Stimulated activated CD4-positive, alpha-beta T cell treated with anti-CD3 and anti-CD28 coated beads, Interleukin-1b, Interleukin-23, amount 100 ng/mL, for 48 hours (primary cell): ENCODE measurements around the gene KNDC1.
A peak's percentile ranks its signal among the peaks of the same experiment; 100 is the strongest.
"Not testable (repeated sequence)": the region's sequence is repeated elsewhere in the genome, so short reads cannot be mapped to it uniquely, and the experiment has no call there.

ENCODE experiments used
- DNase-seq: peaks from one replicate; pipeline ENCODE4 v3.0.0-alpha.2; 2020

Gene KNDC1

GRCh38 chr10:133247681-133248333, 87.8 kb downstream of the KNDC1 start:
- DNase-seq = no peak

DNA sequence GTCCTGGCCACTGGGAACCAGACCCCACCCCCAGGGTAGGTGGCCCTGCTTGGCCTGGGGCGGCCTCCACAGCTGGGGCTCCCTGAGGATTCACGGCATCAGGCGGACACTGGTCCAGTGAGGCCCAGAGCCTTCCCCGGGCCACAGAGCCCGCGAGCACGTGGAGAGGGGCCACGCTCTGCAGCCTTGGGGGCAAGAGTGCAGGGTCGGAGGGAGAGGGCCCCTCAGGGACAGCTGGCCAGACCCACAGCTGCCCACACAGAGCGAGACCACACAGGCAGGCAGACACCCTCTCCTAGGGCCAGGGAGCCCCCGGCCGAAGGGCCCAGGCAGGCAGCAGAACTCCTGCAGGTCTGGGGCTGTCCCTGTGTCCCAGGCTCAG, 88.3 kb downstream of the KNDC1 start:
- no peak for DNase-seq

GRCh38 chr10:133249094-133249780, 89.2 kb downstream of the KNDC1 start:
- DNase-seq = no peak

- no peak for DNase-seq
Observed at GRCh38 chr10:133249975-133250754, 90.1 kb downstream of the KNDC1 start.

DNA sequence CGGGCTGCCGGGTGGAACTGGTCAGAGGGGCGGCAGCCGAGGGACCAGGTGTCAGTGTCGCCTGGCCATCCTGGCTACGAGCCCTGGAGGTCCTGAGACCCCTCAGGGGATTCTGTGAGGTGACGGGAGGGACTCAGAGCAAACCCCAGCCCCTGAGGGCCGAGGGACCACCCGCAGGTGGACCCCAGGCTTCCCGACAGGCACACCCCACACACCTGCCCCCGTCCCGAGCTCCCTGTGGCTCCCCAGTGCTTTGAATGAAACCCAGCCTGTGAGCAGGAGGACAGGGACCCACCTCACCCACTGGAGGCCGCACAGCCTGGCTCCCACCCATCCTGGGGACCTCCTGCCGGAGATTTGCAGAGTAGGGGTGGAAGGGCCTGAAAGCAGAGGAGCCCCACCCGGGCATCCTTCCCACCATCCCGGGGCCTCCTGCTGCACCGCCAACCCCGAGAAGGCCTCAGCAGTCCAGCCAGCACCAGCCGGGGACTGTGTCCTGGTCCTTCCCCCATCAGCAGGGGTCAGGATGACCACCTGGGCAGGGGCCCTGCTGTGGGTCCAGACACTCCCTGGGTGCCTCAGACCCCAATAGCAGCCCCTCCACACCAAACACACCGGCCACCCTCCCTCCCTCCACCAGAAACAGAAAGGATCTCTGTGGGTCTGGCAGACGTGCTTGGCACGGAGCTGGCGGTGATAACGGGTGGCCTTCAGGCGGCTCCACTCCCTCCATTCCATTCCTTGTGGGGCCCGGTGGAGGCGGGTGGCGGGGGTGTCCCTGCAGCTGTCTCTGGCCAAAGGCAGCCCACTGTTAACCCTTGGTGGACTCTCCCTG, 91.6 kb downstream of the KNDC1 start:
- no peak for DNase-seq

GRCh38 chr10:133252223-133252552, 92.2 kb downstream of the KNDC1 start:
- DNase-seq = no peak

- DNase-seq = no peak
Observed at GRCh38 chr10:133253361-133253955, 93.4 kb downstream of the KNDC1 start.

DNA sequence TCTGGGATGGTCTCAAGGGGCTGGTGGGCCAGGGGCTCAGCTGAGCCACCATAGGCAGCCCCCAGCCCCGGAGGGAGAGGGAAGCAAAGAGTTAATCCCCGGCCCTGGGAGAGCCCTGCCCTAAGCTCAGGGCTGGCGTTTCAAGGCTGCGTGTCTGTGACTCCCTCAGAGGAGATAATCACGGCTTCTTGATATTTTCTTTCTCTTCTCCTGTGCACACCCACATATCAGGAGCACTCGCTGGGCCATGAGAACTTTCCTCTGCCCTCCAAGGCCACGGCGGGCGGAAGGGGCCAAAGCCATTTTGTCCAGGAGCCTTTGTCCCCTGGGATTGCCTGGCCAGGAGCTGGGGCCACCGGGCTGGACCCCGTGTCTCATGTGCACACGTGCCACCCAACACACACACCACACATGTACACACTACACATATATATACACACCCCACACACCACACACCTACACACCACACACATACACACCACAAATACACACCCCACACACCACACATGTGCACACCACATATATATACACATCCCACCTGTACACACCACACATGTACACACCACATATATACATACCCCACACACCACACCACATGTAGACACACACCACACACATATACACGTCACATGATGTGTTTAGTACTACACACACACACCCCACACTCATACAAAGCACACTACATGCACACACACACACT, 94.6 kb downstream of the KNDC1 start:
- no peak for DNase-seq

GRCh38 chr10:133255323-133255722, 95.3 kb downstream of the KNDC1 start:
- DNase-seq = no peak

- no peak for DNase-seq
Observed at GRCh38 chr10:133257489-133258065, 97.6 kb downstream of the KNDC1 start.

DNA sequence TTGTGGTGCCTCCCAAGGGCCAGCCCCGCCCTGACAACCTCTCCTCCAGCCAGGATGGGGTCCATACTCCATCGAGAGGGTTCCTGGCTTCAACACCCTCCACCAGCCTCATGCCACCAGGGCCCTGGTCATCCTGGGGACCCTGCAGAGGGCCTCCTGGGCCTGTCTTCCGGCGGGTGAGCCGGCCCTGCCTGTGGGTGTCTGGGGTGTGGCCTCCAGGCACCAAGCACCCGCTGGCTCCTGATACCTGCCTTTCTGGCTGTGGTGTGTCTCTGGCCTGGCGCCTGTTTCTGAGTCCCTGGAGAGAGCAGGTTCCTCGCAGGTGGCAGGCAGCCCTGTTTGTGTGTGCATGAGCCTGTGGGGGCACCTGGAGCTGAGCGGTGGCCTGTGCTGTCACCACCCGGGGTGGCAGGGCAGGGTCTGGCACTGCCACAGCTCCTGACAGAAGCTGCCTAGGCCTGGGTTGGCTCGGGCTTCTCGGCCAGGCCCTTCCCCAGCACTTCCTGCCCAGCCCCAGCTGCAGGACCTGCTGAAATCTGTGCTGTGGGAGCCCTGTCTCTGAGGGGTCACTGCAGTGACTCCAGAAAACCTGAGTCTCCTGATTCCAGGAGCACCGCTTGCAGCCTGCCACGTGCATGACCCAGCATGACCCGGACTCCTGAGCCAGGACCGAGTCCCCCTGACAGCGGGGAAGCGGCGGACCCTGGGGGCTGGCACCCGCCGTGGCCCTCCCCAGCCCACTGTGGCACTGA, 98.2 kb downstream of the KNDC1 start:
- peak; percentile 63 for DNase-seq

DNA sequence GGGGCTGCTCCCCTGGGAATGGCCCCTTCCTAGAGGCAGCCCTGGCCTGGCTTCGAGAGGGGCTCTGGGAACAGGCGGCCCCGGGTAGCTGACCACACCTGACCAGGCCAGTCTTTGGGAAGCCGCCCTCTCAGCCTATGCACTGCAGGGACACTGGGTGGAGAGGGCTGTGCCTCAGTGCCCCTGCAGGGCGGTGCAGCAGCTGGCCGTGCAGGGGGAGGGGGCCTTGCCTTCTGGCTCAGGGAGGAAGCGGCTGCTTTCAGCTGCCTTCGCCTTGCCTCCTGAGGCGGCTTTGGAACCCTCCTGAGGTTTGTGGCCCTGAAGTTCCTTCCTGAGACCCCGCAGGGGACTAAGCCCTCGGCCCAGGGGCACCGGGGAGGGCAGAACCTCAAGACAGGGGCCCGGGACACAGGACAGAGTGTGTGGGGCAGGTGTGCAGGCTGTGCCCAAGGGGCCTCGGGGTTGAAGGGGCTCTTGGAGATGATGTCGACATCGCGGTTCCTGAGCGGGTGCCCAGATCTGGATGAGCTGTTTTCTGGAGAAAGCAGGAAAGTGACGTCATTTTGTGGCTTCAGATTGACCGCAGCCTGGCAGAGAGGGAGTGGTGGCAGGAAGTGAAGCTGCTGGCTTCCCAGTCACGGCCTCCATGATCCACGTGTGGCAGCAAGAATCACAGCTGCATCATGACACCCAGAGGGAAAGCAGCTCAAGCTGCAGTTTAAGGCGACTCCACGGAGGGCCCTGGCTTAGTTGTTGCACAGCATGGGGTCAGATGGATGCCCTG, 99.0 kb downstream of the KNDC1 start:
- DNase-seq = peak; percentile 97

- DNase-seq = no peak
Observed at GRCh38 chr10:133259602-133259989, 99.6 kb downstream of the KNDC1 start.

- DNase-seq = peak; percentile 81
Observed at GRCh38 chr10:133260895-133261725, 101.1 kb downstream of the KNDC1 start.

- DNase-seq = peak; percentile 80
Observed at GRCh38 chr10:133261726-133262325, 101.8 kb downstream of the KNDC1 start.

- no peak for DNase-seq
Observed at GRCh38 chr10:133262696-133263095, 102.7 kb downstream of the KNDC1 start.

GRCh38 chr10:133263674-133264073, 103.7 kb downstream of the KNDC1 start:
- no peak for DNase-seq

DNA sequence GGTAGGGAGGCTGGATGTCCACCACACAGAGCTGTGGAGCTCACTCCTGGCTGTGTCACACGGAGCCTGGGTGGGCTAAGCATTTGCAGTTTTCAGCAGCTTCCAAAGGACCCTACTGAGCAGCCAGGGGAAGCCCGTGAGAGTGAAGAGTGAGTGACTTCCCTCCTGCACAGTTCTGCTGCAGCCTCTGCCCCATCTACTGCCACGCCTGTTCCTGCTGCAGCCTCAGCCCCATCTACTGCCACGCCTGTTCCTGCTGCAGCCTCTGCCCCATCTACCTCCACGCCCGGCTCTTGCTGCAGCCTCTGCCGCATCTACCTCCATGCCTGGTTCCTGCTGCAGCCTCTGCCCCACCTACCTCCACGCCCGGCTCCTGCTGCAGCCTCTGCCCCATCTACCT, 104.4 kb downstream of the KNDC1 start:
- DNase-seq = no peak

DNA sequence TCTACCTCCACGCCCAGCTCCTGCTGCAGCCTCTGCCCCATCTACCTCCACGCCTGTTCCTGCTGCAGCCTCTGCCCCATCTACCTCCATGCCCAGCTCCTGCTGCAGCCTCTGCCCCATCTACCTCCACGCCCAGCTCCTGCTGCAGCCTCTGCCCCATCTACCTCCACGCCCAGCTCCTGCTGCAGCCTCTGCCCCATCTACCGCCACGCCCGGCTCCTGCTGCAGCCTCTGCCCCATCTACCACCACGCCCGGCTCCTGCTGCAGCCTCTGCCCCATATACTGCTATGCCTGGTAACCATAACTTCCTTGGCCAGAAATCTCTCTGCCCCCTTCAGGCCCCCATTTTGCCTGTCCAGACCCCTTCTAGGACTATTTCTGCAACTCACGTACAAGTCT, 105.0 kb downstream of the KNDC1 start:
- not testable (repeated sequence) for DNase-seq
